ENCODE measurements around the gene OMA1.
"Not testable (repeated sequence)": the region's sequence is repeated elsewhere in the genome, so short reads cannot be mapped to it uniquely, and the experiment has no call there.

OMA1 gene

DNA sequence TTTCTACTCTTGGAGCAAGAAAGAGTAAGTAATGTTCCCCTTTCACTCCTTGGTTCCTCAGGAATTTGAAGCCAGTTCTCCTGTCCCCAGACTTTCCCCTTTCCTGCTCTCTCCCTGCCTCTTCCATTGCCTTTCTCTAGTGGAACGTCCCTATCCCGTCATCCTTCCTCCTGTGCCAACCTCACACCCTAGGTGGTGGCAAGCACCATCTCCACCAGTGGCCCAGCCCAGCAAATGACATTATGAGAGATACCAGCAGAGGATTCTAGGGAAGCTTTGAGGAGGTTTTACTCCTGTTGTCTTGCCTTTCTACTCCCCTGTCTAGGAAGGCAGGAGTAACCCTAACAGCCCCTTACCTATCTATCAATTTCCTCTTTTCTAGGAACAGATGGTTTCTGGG is 38.6 kb upstream of the OMA1 start:
- Histone ChIP-seq H3K9ac (no peak overlapping the region), H3K9me3 (ENCODE audit: control insufficient read depth, low read length) (no peaks in the 10 kb centered on the region), H3K4me1 (no peaks in the 10 kb centered on the region), H3K4me3 (ENCODE audit: low read depth, low read length) (no peak overlapping the region), H2AFZ (no peak overlapping the region), H3K4me2 (ENCODE audit: low read length) (no peak overlapping the region), H3K36me3 (ENCODE audit: control insufficient read depth, insufficient read depth, low read length) (no peaks in the 10 kb centered on the region), H3K79me2 (no peaks in the 10 kb centered on the region), H3K27ac (no peak overlapping the region), H3K27me3 (ENCODE audit: control insufficient read depth, insufficient read depth, low read length) (no peaks in the 10 kb centered on the region)
- TF ChIP-seq, protein P1, sequence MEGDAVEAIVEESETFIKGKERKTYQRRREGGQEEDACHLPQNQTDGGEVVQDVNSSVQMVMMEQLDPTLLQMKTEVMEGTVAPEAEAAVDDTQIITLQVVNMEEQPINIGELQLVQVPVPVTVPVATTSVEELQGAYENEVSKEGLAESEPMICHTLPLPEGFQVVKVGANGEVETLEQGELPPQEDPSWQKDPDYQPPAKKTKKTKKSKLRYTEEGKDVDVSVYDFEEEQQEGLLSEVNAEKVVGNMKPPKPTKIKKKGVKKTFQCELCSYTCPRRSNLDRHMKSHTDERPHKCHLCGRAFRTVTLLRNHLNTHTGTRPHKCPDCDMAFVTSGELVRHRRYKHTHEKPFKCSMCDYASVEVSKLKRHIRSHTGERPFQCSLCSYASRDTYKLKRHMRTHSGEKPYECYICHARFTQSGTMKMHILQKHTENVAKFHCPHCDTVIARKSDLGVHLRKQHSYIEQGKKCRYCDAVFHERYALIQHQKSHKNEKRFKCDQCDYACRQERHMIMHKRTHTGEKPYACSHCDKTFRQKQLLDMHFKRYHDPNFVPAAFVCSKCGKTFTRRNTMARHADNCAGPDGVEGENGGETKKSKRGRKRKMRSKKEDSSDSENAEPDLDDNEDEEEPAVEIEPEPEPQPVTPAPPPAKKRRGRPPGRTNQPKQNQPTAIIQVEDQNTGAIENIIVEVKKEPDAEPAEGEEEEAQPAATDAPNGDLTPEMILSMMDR (IDR thresholded peaks at IDR 0.05) = no peak

DNA sequence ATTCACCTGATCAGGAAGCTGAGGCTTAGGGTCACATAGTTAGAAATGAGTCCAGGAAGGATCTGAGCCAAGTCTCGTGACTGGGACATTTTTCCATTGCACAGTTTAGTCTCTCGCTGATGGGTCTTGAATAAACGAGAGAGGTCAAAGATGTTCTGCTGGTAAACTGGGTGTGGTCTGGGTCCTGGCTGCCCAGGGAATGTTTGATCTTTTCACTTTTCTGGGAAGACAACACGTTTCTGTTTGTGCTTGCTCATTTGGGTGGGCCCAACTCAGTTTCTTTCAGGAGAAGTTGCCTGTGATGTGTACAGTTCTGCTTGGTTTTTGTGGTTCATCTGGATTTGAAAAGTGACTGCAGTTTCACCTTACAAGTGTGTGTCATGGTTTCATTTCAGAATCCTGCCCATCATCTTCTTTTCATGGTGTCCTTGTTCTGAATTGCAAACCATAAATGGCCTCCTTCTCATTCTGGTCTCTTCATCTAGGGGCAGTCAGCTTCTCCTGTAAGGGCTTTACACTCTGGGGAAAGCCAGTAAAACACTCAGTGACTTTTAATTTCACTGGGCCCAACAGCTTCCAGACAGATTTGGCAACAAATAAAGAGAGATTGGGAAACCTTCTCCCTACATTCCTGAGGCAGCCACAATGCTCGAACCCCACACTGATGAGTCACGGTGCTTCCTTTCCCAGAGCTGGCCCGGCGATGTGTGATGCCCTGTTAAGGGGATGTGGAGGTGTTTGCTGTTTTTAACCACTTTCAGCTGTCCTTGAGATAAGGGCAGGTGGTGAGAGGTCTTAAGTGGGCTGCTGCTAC is 37.8 kb upstream of the OMA1 start:
- Histone ChIP-seq H3K79me2 (no peaks in the 10 kb centered on the region), H3K27me3 (ENCODE audit: control insufficient read depth, insufficient read depth, low read length) (no peaks in the 10 kb centered on the region), H3K4me1 (no peaks in the 10 kb centered on the region), H3K4me3 (ENCODE audit: low read depth, low read length) (no peak overlapping the region), H3K4me2 (ENCODE audit: low read length) (no peak overlapping the region), H3K9me3 (ENCODE audit: control insufficient read depth, low read length) (no peaks in the 10 kb centered on the region), H2AFZ (no peak overlapping the region), H3K9ac (no peak overlapping the region), H3K36me3 (ENCODE audit: control insufficient read depth, insufficient read depth, low read length) (no peaks in the 10 kb centered on the region), H3K27ac (no peak overlapping the region)
- TF ChIP-seq, protein P1 (IDR thresholded peaks at IDR 0.05) = no peak

- no peak overlapping the region for H3K27ac ChIP-seq
- H3K9ac ChIP-seq = no peak overlapping the region
- no peaks in the 10 kb centered on the region for H3K27me3 ChIP-seq (ENCODE audit: control insufficient read depth, insufficient read depth, low read length)
- no peaks in the 10 kb centered on the region for H3K79me2 ChIP-seq
- no peak overlapping the region for H3K4me3 ChIP-seq (ENCODE audit: low read depth, low read length)
- no peaks in the 10 kb centered on the region for H3K36me3 ChIP-seq (ENCODE audit: control insufficient read depth, insufficient read depth, low read length)
- TF ChIP-seq, protein P1 (IDR thresholded peaks at IDR 0.05) = no peak
- no peak overlapping the region for H2AFZ ChIP-seq
- no peaks in the 10 kb centered on the region for H3K4me1 ChIP-seq
- no peaks in the 10 kb centered on the region for H3K9me3 ChIP-seq (ENCODE audit: control insufficient read depth, low read length)
- H3K4me2 ChIP-seq (ENCODE audit: low read length) = no peak overlapping the region
Observed at GRCh38 chr1:58583496-58583895, 37.0 kb upstream of the OMA1 start.

DNA sequence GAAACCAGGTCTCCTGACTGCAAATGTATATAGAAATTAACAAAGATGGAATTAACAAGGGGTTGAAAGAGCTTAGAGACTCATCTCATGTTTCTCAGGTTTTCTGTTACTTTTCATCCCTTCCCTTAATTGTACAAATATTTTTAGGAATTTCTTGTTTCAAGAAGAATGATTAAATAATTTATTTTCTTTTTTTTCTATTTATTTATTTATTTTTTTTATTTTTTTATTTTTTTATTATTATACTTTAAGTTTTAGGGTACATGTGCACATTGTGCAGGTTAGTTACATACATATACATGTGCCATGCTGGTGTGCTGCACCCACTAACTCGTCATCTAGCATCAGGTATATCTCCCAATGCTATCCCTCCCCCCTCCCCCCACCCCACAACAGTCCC is 35.6 kb upstream of the OMA1 start:
- H3K79me2 ChIP-seq; H3K4me2 ChIP-seq (ENCODE audit: low read length); H3K27me3 ChIP-seq (ENCODE audit: control insufficient read depth, insufficient read depth, low read length); H3K27ac ChIP-seq; H2AFZ ChIP-seq; H3K36me3 ChIP-seq (ENCODE audit: control insufficient read depth, insufficient read depth, low read length); H3K4me1 ChIP-seq; H3K9ac ChIP-seq; H3K4me3 ChIP-seq (ENCODE audit: low read depth, low read length); H3K9me3 ChIP-seq (ENCODE audit: control insufficient read depth, low read length): not testable (repeated sequence)

DNA sequence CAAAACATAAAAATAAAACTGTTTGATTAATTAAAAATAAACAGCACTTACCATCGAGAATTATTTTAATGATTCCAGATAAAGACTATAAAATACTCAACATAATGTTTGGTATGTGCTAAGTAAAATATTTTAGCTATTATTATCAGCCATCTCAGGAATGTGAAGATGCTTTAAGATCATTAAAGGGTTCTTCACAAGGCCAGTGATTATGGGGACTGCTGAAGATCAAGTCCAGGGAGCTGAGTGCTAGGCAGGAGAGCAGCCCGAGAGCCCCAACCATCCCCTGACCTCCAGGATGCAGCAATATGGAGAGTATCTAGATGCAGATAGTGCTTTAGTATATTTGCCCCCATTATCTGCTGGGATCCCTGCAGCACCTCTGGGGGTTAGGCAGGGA is 35.1 kb upstream of the OMA1 start:
- Histone ChIP-seq H3K4me3 (ENCODE audit: low read depth, low read length) (no peak overlapping the region), H3K27me3 (ENCODE audit: control insufficient read depth, insufficient read depth, low read length) (no peaks in the 10 kb centered on the region), H3K4me2 (ENCODE audit: low read length) (no peak overlapping the region), H3K36me3 (ENCODE audit: control insufficient read depth, insufficient read depth, low read length) (no peaks in the 10 kb centered on the region), H3K9me3 (ENCODE audit: control insufficient read depth, low read length) (no peaks in the 10 kb centered on the region), H3K27ac (no peak overlapping the region), H3K9ac (no peak overlapping the region), H2AFZ (no peak overlapping the region), H3K79me2 (no peaks in the 10 kb centered on the region), H3K4me1 (no peaks in the 10 kb centered on the region)
- TF ChIP-seq, protein P1 (IDR thresholded peaks at IDR 0.05) = no peak

Measured in parathyroid adenoma (tissue), 2 donors.